B cell (primary cell): ENCODE measurements around the gene CSDE1. TPM values are rescaled to one million over a fixed set of nuclear protein-coding genes. Genes with fewer than 3 reads are reported as not detected.

Source experiments
- ATAC-seq: fragments of 200-7000 bp; cut with Tn5 transposase; one replicate; pipeline ENCODE4 v1.10.0; 2021; ENCODE audit warnings: low read depth, mild to moderate bottlenecking, moderate number of reproducible peaks, moderate library complexity
- CTCF ChIA-PET: fragments of 350-600 bp; sonication (Branson Sonifier 250); formaldehyde crosslinking; loops from one replicate; lab custom pipeline; 2021; ENCODE audit warnings: antibody characterized with exemption, inconsistent platforms; lab: Charles Lee
- POLR2A ChIA-PET: fragments of 350-600 bp; sonication (Branson Sonifier 250); formaldehyde crosslinking; loops from one replicate; lab custom pipeline; 2021; ENCODE audit warnings: antibody characterized with exemption; lab: Charles Lee
- DNase-seq: peaks from one replicate; pipeline ENCODE4 v3.0.0; 2013
- H2AFZ ChIP-seq: 2 replicates; pipeline ENCODE4 v1.6.1; 2012; ENCODE audit warnings: mild to moderate bottlenecking, low read depth, low read length; ENCODE audit not compliant: insufficient read depth, poor library complexity, severe bottlenecking
- H3K27ac ChIP-seq, 2 donors: 1 replicate in 1 of 2; 2 replicates in 1 of 2; pipeline ENCODE4 v1.5.1; 2012 to 2013; ENCODE audit warnings: low read length in 2 of 2, mild to moderate bottlenecking in 2 of 2, moderate library complexity in 1 of 2
- H3K27me3 ChIP-seq, 4 experiments: fragments of 200-600 bp in 1 of 4; sonication (generic) in 1 of 4; replicated peaks in 1 of 4; 1 replicate in 2 of 4; 2 replicates in 2 of 4; pipeline versions ENCODE4 v1.6.1 to v1.7.0; 2013 to 2016; ENCODE audit warnings: low read length in 3 of 4, mild to moderate bottlenecking in 2 of 4, mixed read lengths in 1 of 4, moderate library complexity in 1 of 4; ENCODE audit not compliant: insufficient read depth in 4 of 4, control insufficient read depth in 3 of 4; ENCODE audit errors: control extremely low read depth in 1 of 4
- H3K36me3 ChIP-seq, 2 experiments: replicated peaks in 1 of 2; 1 replicate in 1 of 2; 2 replicates in 1 of 2; pipeline versions ENCODE4 v1.6.1 to v1.7.1; 2013; ENCODE audit warnings: low read length in 1 of 2; ENCODE audit not compliant: insufficient read depth in 2 of 2, control insufficient read depth in 1 of 2; ENCODE audit errors: control extremely low read depth in 1 of 2, extremely low read depth in 1 of 2
- H3K4me1 ChIP-seq, 2 donors: fragments of 200-600 bp in 1 of 2; sonication (generic) in 1 of 2; 1 replicate in 1 of 2; 2 replicates in 1 of 2; pipeline versions ENCODE4 v1.5.1 to v1.6.1; 2013 to 2017; ENCODE audit warnings: low read length in 2 of 2; ENCODE audit not compliant: control insufficient read depth in 2 of 2, insufficient read depth in 2 of 2
- H3K4me2 ChIP-seq: replicated peaks from 2 replicates; pipeline ENCODE3; 2012; ENCODE audit warnings: mild to moderate bottlenecking, low read depth, low read length; ENCODE audit not compliant: poor library complexity, severe bottlenecking
- H3K4me3 ChIP-seq, 5 experiments: fragments of 200-600 bp in 1 of 5; sonication (generic) in 1 of 5; 1 replicate in 3 of 5; 2 replicates in 2 of 5; pipeline versions ENCODE4 v1.5.1 to v1.7.0; 2011 to 2016; ENCODE audit warnings: low read length in 4 of 5, mild to moderate bottlenecking in 4 of 5, low read depth in 2 of 5, control low read depth in 1 of 5, moderate library complexity in 1 of 5; ENCODE audit not compliant: insufficient read depth in 1 of 5; ENCODE audit errors: control extremely low read depth in 1 of 5, extremely low read depth in 1 of 5
- H3K79me2 ChIP-seq: fragments of 200-600 bp; sonication (generic); one replicate; pipeline ENCODE4 v1.6.0; 2016; ENCODE audit warnings: low read length; ENCODE audit not compliant: control insufficient read depth, insufficient read depth
- H3K9ac ChIP-seq: fragments of 200-600 bp; sonication (generic); 2 replicates; pipeline ENCODE4 v1.6.1; 2017; ENCODE audit warnings: mild to moderate bottlenecking, low read length, moderate library complexity
- H3K9me3 ChIP-seq, 3 donors: one replicate each; pipeline versions ENCODE4 v1.6.1 to v1.7.1; 2013; ENCODE audit warnings: low read length in 2 of 3; ENCODE audit not compliant: control insufficient read depth in 2 of 3, insufficient read depth in 1 of 3; ENCODE audit errors: control extremely low read depth in 1 of 3
- H4K20me1 ChIP-seq: 2 replicates; pipeline ENCODE4 v1.6.0; 2012; ENCODE audit warnings: mild to moderate bottlenecking, low read length; ENCODE audit not compliant: insufficient read depth, control insufficient read depth, poor library complexity, severe bottlenecking
- H3K27ac Mint-ChIP-seq: one replicate; pipeline ENCODE4 v1.8.0; 2021; ENCODE audit warnings: mixed read lengths
- H3K27me3 Mint-ChIP-seq: one replicate; pipeline ENCODE4 v1.8.0; 2021; ENCODE audit warnings: mixed read lengths
- H3K4me1 Mint-ChIP-seq: one replicate; pipeline ENCODE4 v1.8.0; 2021; ENCODE audit warnings: mixed read lengths
- H3K4me3 Mint-ChIP-seq: one replicate; pipeline ENCODE4 v1.8.0; 2021; ENCODE audit warnings: mixed read lengths
- H3K9me3 Mint-ChIP-seq: one replicate; pipeline ENCODE4 v1.8.0; 2022; ENCODE audit warnings: mixed read lengths; ENCODE audit not compliant: insufficient read depth
- CTCF ChIP-seq: fragments of 200-600 bp; IDR thresholded peaks from one replicate; pipeline ENCODE4 v1.8.0; 2022; ENCODE audit warnings: antibody characterized with exemption, mild to moderate bottlenecking
- EZH2 ChIP-seq: IDR thresholded peaks from 2 replicates; pipeline ENCODE4 v1.6.1; 2012; ENCODE audit warnings: borderline replicate concordance, low read depth, mild to moderate bottlenecking, moderate library complexity, low read length; ENCODE audit not compliant: insufficient read depth, poor library complexity, severe bottlenecking
- WGBS: methylation state at CpG from one replicate; pipeline ENCODE4 v1.1.5; 2013; ENCODE audit warnings: missing lambda C conversion rate; ENCODE audit not compliant: insufficient coverage; 5-methylcytosine and 5-hydroxymethylcytosine counted together
- intact Hi-C: fragments of 100-400 bp; cut with micrococcal nuclease; formaldehyde crosslinking; loops from one replicate; pipeline ENCODE4 v1.10.0; 2022
- polyA plus RNA-seq: library from polyadenylated mRNA; depleted of rRNA; stranded (reverse); fragments of >200 nt; gene quantifications from 2 replicates; pipeline ENCODE4 v1.2.3, GENCODE V29; 2012
- total RNA-seq, 2 donors: library from RNA; stranded (reverse); fragments of 120-200 nt in 1 of 2; gene quantifications; 1 replicate in 1 of 2; 2 replicates in 1 of 2; pipeline versions ENCODE4 v1.2.3 to v1.2.4, GENCODE V29; 2013 to 2022

Gene CSDE1
- total and polyA plus RNA-seq, 2 donors (not counting 1 experiment from before 2014, with no cell fraction given), result 114 to 454 TPM

- WGBS, result 96% methylated on average over 6 of the region's 7 CpGs
Measured at GRCh38 chr1:114671939-114672275, 85.9 kb downstream of the CSDE1 start.

More at GRCh38 chr1:114671939-114672275, 85.9 kb downstream of the CSDE1 start:
- DNase-seq (no peak), ATAC-seq (no peak)
- Histone ChIP-seq H3K36me3 (no peaks in the 10 kb centered on the region), H3K9me3 (no peaks in the 10 kb centered on the region), H2AFZ (no peak overlapping the region), H3K79me2 (no peaks in the 10 kb centered on the region), H3K4me1 (peaks cover 6 to 14% of the 10 kb centered on the region in 2 donors), H3K27ac (no peak overlapping the region), H3K9ac (no peak overlapping the region), H3K27me3 (peaks cover 0 to 6% (median 0%) of the 10 kb centered on the region in 4 experiments), H3K4me3 (no peak overlapping the region), H3K4me2 (no peak overlapping the region), H4K20me1 (no peaks in the 10 kb centered on the region)
- TF ChIP-seq CTCF (no peak), EZH2 (no peak)
- ChIA-PET POLR2A (no interaction called here), CTCF (interaction anchor here (0.7 to 1.2 kb wide), 3 partner anchors 39 to 438 kb away, joined by 3 to 4 read pairs (median 3); no protein-coding TSS in a partner anchor)
- H3K27me3 Mint-ChIP-seq, result peaks cover 47% of the 10 kb centered on the region
- H3K4me3 Mint-ChIP-seq, result no peak overlapping the region
- H3K27ac Mint-ChIP-seq, result no peak overlapping the region
- peaks cover 14% of the 10 kb centered on the region for H3K4me1 Mint-ChIP-seq
- intact Hi-C loops, result no loop called here
- H3K9me3 Mint-ChIP-seq, result no peaks in the 10 kb centered on the region
